Mucosa of rectum (tissue), 2 donors: ENCODE results near the gene NVL.

Source experiments
- H3K27ac ChIP-seq, 2 donors: one replicate each; pipeline ENCODE4 v1.7.0; 2013; ENCODE audit warnings: inconsistent platforms in 2 of 2, low read depth in 2 of 2, low read length in 2 of 2
- H3K27me3 ChIP-seq, 2 donors: one replicate each; pipeline ENCODE4 v1.7.0; 2013; ENCODE audit warnings: low read length in 2 of 2; ENCODE audit not compliant: control insufficient read depth in 2 of 2, insufficient read depth in 2 of 2
- H3K36me3 ChIP-seq, 2 donors: one replicate each; pipeline ENCODE4 v1.7.0; 2013; ENCODE audit warnings: low read length in 2 of 2; ENCODE audit not compliant: control insufficient read depth in 2 of 2, insufficient read depth in 2 of 2
- H3K4me1 ChIP-seq, 2 donors: one replicate each; pipeline ENCODE4 v1.7.0; 2013; ENCODE audit warnings: low read length in 2 of 2, mild to moderate bottlenecking in 1 of 2; ENCODE audit not compliant: control insufficient read depth in 2 of 2, insufficient read depth in 2 of 2
- H3K4me3 ChIP-seq, 2 donors: one replicate each; pipeline ENCODE4 v1.7.0; 2013; ENCODE audit warnings: low read length in 2 of 2
- H3K9ac ChIP-seq, 2 donors: one replicate each; pipeline ENCODE4 v1.7.0; 2013; ENCODE audit warnings: low read length in 2 of 2, low read depth in 1 of 2, mild to moderate bottlenecking in 1 of 2
- H3K9me3 ChIP-seq, 2 donors: one replicate each; pipeline ENCODE4 v1.7.0; 2013; ENCODE audit warnings: low read length in 2 of 2; ENCODE audit not compliant: control insufficient read depth in 2 of 2
- donor health status: healthy.
- donor health status: Normal muscosa, but diverticular disease.

Gene NVL

DNA sequence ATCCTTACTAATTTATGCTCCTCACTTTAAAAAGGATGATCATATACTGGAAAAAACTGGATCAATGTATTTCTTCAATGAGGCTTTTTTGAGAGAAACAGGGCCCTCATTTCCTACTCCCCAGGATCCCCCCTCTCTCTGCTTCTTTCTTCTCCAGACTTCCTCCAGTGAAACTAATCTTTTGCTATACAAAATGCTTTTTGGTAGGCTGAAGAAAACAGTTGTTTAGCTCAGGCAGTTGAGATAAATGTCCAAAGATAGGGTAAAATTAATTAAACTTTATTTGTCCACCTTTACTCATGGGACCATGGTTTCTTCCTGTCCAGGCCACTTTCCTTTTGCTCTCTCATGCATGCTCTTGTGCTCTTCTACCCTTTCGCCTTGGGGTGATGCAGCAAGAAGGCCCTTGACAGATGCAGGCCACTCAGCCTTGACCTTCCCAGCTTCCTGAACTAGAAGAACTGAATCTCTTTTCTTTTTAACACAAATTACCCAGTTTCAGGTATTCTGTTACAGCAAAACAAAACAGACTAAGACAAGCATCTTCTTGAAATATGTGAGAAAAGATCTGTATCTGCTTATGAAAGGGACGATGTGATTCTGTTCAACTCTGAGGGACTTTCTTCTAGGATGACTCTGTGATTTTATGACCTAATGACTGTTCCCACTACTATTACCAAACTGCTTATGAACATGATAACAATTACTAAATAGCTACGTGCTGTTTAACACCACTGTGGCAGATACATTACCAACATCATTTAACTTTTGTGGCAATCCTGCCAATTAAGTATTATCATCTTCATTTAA lies 63.7 kb downstream of the NVL start:
- peaks cover 12 to 26% of the 10 kb centered on the region in 2 donors for H3K36me3 ChIP-seq
- H3K4me3 ChIP-seq, result no peak overlapping the region
- no peaks in the 10 kb centered on the region for H3K9me3 ChIP-seq
- no peaks in the 10 kb centered on the region for H3K4me1 ChIP-seq
- H3K27ac ChIP-seq, result no peak overlapping the region
- no peak overlapping the region for H3K9ac ChIP-seq
- H3K27me3 ChIP-seq, result no peaks in the 10 kb centered on the region

DNA sequence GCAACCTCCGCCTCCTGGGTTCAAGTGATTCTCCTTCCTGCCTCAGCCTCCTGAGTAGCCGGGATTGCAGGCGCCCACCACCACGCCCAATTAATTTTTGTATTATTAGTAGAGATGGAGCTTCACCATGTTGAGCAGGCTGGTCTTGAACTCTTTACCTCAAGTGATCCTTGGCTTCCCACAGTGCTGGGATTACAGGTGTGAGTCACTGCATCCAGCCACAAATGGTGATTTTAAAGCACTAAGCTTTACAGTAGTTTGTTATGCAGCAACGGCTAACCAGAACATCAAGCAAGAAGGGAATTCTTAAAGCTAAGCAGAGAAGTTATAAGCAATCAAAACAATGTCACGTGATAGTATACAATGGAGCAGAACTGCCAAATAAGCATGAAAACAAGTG lies 65.7 kb downstream of the NVL start:
- Histone ChIP-seq H3K4me3 (no peak overlapping the region), H3K9ac (no peak overlapping the region), H3K27ac (no peak overlapping the region), H3K4me1 (no peaks in the 10 kb centered on the region), H3K27me3 (no peaks in the 10 kb centered on the region), H3K36me3 (peaks cover 8 to 26% of the 10 kb centered on the region in 2 donors), H3K9me3 (no peaks in the 10 kb centered on the region)

DNA sequence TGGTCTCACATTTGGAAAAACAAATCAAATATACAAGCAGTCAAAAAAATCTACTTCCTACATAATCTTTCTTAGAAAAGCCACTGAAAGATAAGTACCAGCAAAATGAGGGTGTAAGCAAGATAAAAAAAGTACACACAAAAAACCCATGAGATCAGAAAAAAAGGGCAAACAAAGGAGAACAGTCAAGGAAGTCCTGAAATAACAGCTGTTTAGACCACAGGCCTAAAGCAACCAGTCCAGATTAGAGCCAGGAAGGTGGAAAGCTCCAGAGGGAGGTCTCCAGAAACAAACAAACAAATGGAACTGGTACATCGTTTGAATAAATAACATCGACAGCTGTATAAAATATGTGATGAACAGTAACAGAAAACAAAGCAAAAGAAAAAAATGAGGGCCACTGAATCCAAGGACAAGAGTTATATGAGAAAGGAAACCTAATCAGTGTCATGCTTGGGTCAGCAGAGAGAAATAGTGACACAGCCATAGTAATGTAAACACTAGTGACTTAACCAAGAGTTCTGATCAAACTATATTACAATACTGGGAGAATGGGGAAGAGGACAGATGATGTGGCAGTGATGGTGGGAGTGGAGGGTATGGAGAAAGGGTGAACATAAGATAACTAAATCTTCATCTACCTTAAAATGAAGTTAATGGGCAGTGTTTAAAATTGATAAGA lies 67.5 kb downstream of the NVL start:
- H3K27me3 ChIP-seq, result no peaks in the 10 kb centered on the region
- peaks cover 8 to 22% of the 10 kb centered on the region in 2 donors for H3K36me3 ChIP-seq
- no peak overlapping the region for H3K27ac ChIP-seq
- no peaks in the 10 kb centered on the region for H3K9me3 ChIP-seq
- H3K4me1 ChIP-seq, result no peaks in the 10 kb centered on the region
- no peak overlapping the region for H3K4me3 ChIP-seq
- H3K9ac ChIP-seq, result no peak overlapping the region

DNA sequence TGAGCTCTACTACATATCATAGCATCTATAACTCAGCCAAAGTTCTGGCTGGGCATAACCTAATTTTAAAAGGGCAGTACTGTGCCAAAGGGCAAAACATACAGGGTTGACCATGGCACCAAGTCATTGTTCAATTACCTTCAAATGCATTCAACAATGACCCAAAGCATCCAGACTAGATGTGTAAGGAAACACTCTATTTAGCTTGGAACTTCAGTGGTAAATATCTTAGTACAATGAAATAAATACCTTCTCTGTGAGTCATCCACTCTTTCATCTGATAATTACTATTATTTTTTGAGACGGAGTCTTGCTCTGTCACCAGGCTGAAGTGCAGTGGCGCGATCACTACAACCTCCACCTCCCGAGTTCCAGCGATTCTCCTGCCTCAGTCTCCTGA lies 70.0 kb downstream of the NVL start:
- Histone ChIP-seq H3K27ac (no peak overlapping the region), H3K9me3 (no peaks in the 10 kb centered on the region), H3K4me1 (no peaks in the 10 kb centered on the region), H3K27me3 (no peaks in the 10 kb centered on the region), H3K36me3 (peaks cover 5% of the 10 kb centered on the region in 2 donors), H3K4me3 (no peak overlapping the region), H3K9ac (no peak overlapping the region)

DNA sequence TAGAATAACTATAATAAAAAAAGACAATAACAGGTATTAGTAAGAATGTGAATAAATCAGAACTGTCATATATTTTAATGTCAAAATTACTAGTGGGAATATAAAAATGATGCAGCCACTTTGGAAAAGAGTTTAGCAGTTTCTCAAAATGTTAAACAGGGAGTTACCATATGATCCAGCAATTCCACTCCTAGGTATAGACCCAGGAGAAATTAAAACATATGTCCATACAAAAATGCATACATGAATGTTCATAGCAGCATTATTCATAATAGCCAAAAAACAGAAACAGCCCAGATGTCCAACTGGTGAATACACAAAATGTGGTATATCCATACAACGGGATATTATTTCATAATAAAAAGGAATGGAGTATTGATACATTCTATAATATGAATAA lies 71.6 kb downstream of the NVL start:
- H3K4me1 ChIP-seq, result no peaks in the 10 kb centered on the region
- H3K36me3 ChIP-seq, result peaks cover 2 to 4% of the 10 kb centered on the region in 2 donors
- no peak overlapping the region for H3K9ac ChIP-seq
- H3K9me3 ChIP-seq, result no peaks in the 10 kb centered on the region
- no peak overlapping the region for H3K27ac ChIP-seq
- H3K27me3 ChIP-seq, result no peaks in the 10 kb centered on the region
- no peak overlapping the region for H3K4me3 ChIP-seq

DNA sequence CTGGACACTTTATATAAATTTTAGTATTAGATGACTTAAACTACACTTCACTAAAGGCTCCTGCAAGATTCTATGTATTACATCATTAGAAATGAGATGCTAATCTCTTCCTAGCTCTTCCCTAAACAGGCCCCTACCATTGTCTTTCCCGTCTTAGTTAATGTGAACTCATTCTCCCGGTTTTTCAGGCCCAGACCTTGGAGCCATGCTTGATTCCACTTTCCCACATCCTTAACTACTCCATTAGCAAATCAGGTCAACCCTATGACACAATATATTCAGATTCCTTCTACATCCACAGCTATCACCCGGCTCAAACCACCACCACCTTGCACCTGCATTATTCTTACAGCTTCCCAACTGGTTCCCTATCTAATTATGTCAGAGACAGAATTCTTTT lies 73.3 kb downstream of the NVL start:
- Histone ChIP-seq H3K4me1 (no peaks in the 10 kb centered on the region), H3K9me3 (no peaks in the 10 kb centered on the region), H3K27me3 (no peaks in the 10 kb centered on the region), H3K4me3 (no peak overlapping the region), H3K9ac (no peak overlapping the region), H3K27ac (no peak overlapping the region), H3K36me3 (peaks cover 0 to 2% of the 10 kb centered on the region in 2 donors)

DNA sequence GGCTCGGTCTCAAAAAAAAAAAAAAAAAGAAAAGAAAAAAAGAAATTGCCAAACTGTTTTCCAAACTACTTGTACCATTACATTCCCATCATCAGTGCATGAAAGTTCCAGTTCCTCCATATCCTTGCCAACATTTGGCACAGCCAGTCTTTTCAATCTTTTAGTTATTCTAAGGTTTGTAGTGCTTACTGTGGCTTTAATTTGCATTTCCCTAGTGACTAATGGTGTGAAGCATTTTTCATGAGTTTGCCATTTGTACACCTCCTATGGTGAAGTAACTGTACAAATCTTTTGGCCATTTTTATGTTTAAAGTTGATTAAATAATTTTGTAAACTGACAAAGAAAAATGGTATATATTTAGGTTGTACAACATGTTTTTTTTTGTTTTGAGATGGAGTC lies 76.3 kb downstream of the NVL start:
- no peaks in the 10 kb centered on the region for H3K4me1 ChIP-seq
- H3K9ac ChIP-seq, result no peak overlapping the region
- no peak overlapping the region for H3K4me3 ChIP-seq
- H3K27ac ChIP-seq, result no peak overlapping the region
- H3K36me3 ChIP-seq, result peaks cover 2 to 12% of the 10 kb centered on the region in 2 donors
- H3K9me3 ChIP-seq, result no peaks in the 10 kb centered on the region
- no peaks in the 10 kb centered on the region for H3K27me3 ChIP-seq

DNA sequence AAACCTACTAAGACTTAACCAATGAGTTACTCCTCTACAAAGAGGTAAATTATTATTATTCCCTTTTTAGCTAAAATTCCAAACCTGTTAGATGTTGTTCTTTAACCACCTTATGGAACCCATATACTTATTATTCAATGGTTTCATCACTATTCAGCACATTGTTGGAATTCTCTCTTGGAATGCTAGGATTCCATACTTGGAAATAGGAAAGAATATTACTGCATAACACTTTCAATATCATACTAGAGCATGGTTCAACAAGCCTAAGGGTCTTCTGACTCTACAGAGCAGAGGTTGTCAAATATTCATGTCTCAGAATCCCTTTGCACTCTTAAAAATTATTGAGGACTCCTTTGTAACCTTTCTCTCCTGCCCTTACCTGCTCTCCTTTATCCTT lies 77.5 kb downstream of the NVL start:
- Histone ChIP-seq H3K36me3 (peaks cover 7 to 16% of the 10 kb centered on the region in 2 donors), H3K27me3 (no peaks in the 10 kb centered on the region), H3K27ac (no peak overlapping the region), H3K9ac (no peak overlapping the region), H3K4me3 (no peak overlapping the region), H3K9me3 (no peaks in the 10 kb centered on the region), H3K4me1 (no peaks in the 10 kb centered on the region)

DNA sequence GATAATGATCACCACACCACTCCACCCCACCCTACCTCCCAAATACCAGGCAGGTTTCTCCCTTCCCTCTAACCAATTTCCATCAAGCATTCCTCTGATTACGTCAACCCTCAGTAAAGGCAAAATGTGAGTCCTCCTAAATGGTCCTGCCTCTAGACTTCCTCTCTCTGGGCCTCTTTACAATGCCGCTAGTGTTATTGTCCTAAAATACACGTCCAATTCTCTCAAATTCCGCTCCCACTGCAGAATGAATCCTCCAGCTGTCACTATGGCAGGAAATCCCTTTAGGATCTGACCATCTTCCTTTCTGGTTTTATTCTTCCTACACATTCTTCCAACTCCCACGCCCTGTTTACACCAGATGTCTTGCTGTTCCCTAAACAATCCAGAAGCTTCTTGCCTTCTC lies 78.2 kb downstream of the NVL start:
- no peaks in the 10 kb centered on the region for H3K4me1 ChIP-seq
- no peaks in the 10 kb centered on the region for H3K27me3 ChIP-seq
- H3K27ac ChIP-seq, result no peak overlapping the region
- no peak overlapping the region for H3K9ac ChIP-seq
- H3K9me3 ChIP-seq, result no peaks in the 10 kb centered on the region
- H3K4me3 ChIP-seq, result no peak overlapping the region
- peaks cover 9 to 20% of the 10 kb centered on the region in 2 donors for H3K36me3 ChIP-seq

DNA sequence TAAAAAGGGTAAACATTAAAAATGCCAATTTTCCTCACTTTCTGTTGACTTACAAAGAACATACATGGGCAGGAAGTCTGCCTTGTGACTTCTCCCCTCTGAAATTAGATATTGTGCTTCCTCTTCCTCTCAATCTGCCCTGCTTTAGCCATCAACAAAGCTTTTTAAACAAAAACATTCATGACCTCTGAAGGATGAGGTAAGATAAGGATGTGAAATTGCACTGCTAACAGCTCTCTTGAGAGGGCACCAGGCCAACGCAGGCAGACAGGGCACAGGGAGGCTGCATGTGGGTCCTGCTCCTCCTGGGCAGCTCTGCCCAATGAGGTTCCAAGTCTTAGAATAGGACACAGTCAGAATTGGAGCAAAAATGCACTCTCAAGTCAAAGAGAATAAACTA lies 84.8 kb downstream of the NVL start:
- H3K27ac ChIP-seq, result peak overlapping the region; percentile 58 to 71

More for the DNA sequence above, 84.8 kb downstream of the NVL start:
- no peak overlapping the region for H3K4me3 ChIP-seq
- H3K36me3 ChIP-seq, result peaks cover 13 to 20% of the 10 kb centered on the region in 2 donors
- peaks cover 0 to 5% of the 10 kb centered on the region in 2 donors for H3K4me1 ChIP-seq
- no peaks in the 10 kb centered on the region for H3K9me3 ChIP-seq
- peak overlapping the region in 1 of 2 donors; percentile 26 for H3K9ac ChIP-seq
- H3K27me3 ChIP-seq, result no peaks in the 10 kb centered on the region
